MG63 (cell line): ENCODE results near the gene INPP5B. TPM values are rescaled to one million over a fixed set of nuclear protein-coding genes. Genes with fewer than 3 reads are reported as not detected.
"Not testable (repeated sequence)": the region's sequence is repeated elsewhere in the genome, so short reads cannot be mapped to it uniquely, and the experiment has no call there.

Experiments used
- DNase-seq: peaks from one replicate; pipeline ENCODE4 v3.0.0-alpha.2; 2020
- H3K27me3 ChIP-seq: fragments of 250-450 bp; sonication (Bioruptor Pico); 2 replicates; pipeline ENCODE4 v1.5.1; 2020; ENCODE audit warnings: mild to moderate bottlenecking, moderate library complexity
- H3K36me3 ChIP-seq: fragments of 250-450 bp; sonication (Bioruptor Pico); 2 replicates; pipeline ENCODE4 v1.5.1; 2020; ENCODE audit warnings: mild to moderate bottlenecking, moderate library complexity
- H3K4me3 ChIP-seq: fragments of 250-450 bp; sonication (Bioruptor Pico); 2 replicates; pipeline ENCODE4 v1.5.1; 2020; ENCODE audit warnings: mild to moderate bottlenecking, moderate library complexity
- H3K9me3 ChIP-seq: fragments of 250-450 bp; sonication (Bioruptor Pico); 2 replicates; pipeline ENCODE4 v1.5.1; 2020; ENCODE audit warnings: mild to moderate bottlenecking, moderate library complexity
- total RNA-seq: library from RNA; depleted of rRNA; stranded (reverse); fragments of >200 nt; shearing (Covaris generic); gene quantifications from 2 replicates; pipeline ENCODE4 v1.2.3, GENCODE V29; 2014; ENCODE audit warnings: low replicate concordance

The INPP5B gene
- total RNA-seq, 1 experiment from 2014 or later: 19.2 TPM

DNA sequence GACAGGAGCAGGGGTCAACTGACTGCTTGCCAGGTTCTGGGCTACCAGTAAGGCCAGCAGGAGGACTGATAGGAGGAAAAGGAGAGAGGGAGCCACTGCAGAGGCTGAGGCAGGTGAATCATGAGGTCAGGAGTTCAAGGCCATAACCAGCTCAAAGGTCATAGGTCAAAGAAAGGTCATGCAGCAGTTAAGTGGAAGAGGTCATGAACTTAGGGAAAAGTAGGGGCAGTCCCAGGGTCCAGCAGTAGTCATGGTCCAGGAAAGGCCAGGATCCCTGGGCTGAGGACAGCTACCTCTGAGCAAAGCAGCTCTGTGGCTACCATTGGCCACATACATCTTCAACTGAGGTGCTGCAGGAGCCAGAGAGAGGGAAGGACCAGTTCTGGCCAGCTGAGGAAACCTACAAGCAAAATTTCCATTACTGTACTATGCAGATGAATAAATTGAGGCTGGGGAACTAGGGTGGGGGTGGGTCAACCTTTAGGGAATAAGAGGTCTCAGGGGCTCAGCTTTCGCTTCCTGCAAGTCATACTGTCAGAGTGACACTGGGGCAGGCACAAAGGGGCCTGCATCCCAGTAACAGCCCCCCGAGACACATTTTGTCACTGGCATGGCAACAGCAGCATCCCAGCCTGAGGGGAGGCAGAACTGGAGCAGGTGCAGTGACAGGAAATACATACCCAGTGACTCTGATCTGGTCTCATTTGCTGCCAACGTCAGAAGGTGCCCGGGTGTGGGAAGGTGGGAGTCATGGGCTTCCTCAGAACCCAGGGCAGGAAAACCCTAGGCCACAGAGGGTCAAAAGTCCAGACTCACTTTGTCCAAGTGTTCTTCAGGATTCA, 5.2 kb upstream of the INPP5B start:
- no peaks in the 10 kb centered on the region for H3K27me3 ChIP-seq
- 0 out of 2 replicates have a peak, but pooled peaks cover 2% of the 10 kb centered on the region for H3K36me3 ChIP-seq
- H3K9me3 ChIP-seq: no peaks in the 10 kb centered on the region
- DNase-seq: no peak
- H3K4me3 ChIP-seq: no peak overlapping the region

DNA sequence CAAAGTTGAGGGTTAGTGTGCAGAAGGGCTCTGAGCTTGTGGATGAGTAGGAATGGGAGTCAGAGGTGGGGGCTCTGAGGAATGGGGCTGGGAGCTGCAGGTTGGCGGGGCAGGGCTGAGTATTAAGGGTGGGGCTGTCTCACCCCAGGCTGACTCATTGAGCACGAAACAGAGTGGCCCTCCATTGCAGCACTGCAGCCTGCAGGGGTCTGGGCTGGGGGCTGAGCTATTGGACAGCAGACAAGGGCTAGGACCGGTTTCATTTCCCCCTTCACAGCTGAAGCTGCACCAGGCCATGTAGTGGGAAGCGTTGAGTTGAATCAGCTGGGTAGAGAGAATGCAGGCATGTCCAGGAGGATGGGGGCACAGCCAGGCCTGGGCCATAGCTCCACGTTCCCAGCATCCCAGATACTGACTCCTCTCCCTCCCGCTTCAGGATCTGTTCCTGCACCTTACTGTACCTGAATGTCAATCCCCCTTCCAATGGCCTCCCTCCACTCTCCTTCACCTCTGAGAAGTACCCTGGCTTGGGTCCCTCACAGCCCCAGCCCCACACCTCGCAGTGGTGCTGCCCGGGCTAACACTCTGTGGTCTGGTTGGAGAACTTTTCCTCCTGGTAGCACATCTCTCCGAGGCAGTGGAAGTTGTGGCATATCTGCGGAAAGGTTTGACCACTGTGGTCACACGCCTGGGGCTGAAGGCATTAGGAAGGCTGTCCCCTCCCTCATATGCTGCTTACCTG, 4.4 kb upstream of the INPP5B start:
- Histone ChIP-seq H3K4me3 (no peak overlapping the region), H3K9me3 (no peaks in the 10 kb centered on the region), H3K27me3 (no peaks in the 10 kb centered on the region), H3K36me3 (no peaks in the 10 kb centered on the region)
- DNase-seq: no peak

DNA sequence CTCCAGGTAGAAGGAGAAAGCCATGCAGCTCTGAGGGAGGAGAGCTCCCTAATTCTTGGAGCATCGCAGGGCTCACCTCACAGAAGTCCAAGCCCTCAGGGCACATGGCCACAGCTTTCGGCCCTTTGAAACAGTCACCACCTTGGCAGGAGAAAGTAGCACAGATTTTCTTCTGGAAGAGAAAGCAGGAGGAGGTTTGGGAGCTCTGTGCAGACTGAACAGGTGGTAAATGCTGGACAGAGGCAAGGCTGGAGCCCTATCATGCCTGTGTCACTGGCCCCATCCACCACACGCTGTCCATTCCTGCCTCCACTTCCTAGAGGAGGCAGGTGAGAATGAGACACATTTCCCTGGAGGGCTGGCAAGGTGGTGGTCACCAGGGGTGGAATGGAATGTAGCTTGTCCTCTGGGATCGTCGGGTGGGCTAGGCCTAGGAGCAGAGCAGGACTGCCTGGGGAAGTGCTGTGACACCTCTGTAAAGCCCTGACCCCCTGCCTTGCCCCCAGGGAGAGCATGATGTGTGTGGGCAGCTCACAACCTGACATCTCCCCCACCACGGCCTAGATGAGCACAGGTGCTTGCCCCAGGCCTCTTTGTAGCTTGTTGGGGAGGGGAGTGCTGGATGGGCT, 2.8 kb upstream of the INPP5B start:
- H3K4me3 ChIP-seq: no peak overlapping the region
- H3K9me3 ChIP-seq: no peaks in the 10 kb centered on the region
- DNase-seq: no peak
- H3K27me3 ChIP-seq: no peaks in the 10 kb centered on the region
- H3K36me3 ChIP-seq: peaks cover 12% of the 10 kb centered on the region

DNA sequence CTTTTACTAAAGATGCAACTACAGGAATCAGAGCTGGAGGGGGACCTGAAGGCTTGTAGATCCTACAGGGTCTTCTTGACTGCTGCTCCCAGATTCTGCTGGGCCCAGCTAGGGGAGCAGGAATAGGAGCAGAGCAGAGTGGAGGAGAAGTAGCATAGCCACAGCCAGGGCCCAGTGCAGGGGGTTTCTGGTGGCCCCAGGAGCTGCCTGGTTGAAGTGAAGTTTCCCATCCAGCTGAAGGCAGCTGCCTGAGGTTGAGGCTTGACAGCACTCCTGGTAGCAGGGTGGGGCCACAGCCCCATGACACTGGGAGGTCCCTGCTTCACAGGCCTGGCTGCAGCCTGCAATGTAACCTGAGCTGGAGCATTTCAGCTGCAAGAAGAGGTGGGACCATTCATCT, 2.0 kb upstream of the INPP5B start:
- no peaks in the 10 kb centered on the region for H3K9me3 ChIP-seq
- H3K4me3 ChIP-seq: no peak overlapping the region
- no peak for DNase-seq
- peaks cover 15% of the 10 kb centered on the region for H3K36me3 ChIP-seq
- H3K27me3 ChIP-seq: no peaks in the 10 kb centered on the region

DNA sequence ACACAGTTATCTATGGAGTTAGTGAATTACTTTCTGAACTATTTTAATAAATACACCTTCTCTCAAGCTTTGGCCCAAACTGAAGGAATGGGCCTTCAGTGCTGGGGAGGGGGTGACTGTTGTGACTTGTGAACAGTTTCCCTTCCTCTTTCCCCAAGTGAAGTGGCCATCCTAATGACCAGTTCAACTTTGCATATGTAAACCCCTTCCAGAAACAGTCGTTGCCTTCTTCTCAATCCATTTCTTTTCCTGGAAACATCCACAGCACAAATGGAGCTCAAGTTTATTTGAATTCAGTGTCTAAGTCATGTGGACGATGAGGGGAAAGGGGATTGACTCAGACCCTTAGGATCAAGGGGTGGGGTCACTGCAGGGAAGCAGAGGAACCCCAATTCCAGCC, 1.3 kb upstream of the INPP5B start:
- Histone ChIP-seq H3K36me3 (peaks cover 19% of the 10 kb centered on the region), H3K4me3 (no peak overlapping the region), H3K9me3 (no peaks in the 10 kb centered on the region), H3K27me3 (no peaks in the 10 kb centered on the region)
- no peak for DNase-seq

DNA sequence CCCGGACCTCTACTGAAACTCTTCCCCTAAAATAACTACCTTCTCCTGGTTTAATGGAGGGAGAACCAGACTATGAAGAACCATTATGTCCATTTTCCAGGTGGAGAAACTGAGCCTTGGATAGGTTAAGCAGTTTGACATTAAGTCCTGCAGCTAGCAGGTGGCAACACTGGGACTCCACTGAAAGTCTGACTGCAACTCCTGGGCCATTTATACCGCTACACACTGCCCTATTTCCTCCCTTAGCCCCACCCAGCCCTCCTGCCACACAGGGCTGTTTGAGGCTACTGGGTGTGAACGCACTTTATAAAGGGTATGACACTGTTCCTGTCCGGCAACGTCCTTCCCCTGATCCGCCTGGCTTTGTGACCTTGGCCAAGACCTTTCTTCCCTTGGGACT, 511 bp upstream of the INPP5B start:
- no peak for DNase-seq
- Histone ChIP-seq H3K4me3 (peak overlapping the region; percentile 77), H3K9me3 (no peaks in the 10 kb centered on the region), H3K27me3 (no peaks in the 10 kb centered on the region), H3K36me3 (peaks cover 19% of the 10 kb centered on the region)

DNA sequence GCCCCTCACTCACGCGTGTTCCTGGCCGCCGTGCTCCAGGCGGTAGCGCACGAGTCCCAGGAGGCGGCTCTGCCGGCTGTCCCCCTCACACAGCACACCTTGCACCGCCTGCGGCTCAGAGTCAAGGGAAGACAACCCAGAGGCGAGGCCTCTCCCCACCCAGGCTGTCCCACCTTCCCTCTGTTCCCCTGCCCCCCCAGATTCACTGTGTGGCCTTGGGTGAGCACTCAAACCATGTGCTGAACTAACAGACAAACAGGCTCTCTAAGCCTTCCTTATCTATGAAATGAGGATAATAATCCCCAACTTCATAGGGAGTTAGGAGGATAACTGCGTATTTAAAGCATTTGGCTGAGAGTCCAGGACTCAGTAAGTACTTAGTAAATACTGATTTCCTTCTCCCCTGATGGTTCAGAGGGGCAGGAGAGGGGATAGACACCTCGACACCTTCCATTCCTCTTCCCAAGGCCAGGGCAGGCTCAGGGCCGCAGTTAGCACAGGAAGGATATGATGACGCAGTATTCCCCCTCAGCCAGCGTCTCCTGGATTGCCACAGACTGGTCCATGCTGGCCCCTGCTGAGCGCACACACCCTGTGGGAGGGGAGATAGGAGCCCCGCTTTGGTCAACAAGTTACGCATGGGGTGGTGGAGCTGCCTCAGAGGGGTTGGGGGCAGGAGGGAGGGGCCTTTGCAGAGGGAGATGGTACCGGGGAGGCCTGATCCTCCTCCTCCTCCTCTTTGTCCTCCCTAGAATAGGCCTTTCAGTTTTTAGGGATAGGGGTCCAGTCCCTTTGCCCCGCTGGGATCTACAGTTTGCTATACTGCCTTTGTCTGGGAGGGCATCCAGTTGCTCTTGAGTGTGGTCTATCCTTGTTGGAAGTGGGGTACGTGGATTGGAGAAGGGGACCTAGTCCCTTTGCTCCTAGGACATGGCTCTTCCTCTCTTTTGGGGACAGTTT, 830 bp downstream of the INPP5B start:
- DNase-seq: peak; percentile 90
- H3K27me3 ChIP-seq: no peaks in the 10 kb centered on the region
- H3K4me3 ChIP-seq: peak overlapping the region; percentile 77
- peaks cover 22% of the 10 kb centered on the region for H3K36me3 ChIP-seq
- no peaks in the 10 kb centered on the region for H3K9me3 ChIP-seq

DNA sequence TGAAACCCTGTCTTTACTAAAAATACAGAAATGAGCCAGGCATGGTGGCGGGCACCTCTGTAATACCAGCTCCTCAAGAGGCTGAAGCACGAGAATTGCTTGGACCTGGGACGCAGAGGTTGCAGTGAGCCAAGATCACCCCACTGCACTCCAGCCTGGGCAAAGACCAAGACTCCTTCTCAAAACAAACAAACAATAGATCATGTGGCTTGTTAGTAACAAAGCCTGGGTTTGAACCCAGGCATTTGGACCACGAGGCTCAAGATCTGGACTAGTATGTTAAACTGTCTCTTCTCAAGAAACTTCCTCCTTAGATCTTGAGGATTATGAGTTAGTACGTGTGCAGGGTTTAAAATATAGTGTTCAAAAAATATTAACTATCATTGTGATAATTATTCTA, 1.6 kb downstream of the INPP5B start:
- no peak for DNase-seq
- no peaks in the 10 kb centered on the region for H3K9me3 ChIP-seq
- H3K4me3 ChIP-seq: no peak overlapping the region

DNA sequence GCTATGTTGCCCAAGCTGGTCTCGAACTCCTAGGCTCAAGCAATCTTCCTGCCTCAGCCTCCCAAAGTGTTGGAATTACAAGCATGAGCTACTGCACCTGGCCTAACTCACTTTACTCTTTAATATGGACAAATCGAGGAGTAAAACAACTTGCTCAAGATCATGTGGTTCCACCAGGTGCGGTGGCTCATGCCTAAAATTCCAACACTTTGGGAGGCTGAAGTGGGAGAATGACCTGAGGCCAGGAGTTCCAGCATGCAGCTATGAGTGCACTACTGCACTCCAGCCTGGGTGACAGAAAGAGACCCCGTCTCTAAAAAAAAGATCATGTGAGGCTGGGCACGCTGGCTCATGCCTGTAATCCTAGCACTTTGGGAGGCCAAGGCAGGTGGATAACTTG, 2.0 kb downstream of the INPP5B start:
- Histone ChIP-seq H3K27me3 (no peaks in the 10 kb centered on the region), H3K9me3 (no peaks in the 10 kb centered on the region), H3K4me3 (no peak overlapping the region), H3K36me3 (peaks cover 25% of the 10 kb centered on the region)
- no peak for DNase-seq

More for the DNA sequence above, 1.6 kb downstream of the INPP5B start:
- no peaks in the 10 kb centered on the region for H3K27me3 ChIP-seq
- peaks cover 25% of the 10 kb centered on the region for H3K36me3 ChIP-seq

DNA sequence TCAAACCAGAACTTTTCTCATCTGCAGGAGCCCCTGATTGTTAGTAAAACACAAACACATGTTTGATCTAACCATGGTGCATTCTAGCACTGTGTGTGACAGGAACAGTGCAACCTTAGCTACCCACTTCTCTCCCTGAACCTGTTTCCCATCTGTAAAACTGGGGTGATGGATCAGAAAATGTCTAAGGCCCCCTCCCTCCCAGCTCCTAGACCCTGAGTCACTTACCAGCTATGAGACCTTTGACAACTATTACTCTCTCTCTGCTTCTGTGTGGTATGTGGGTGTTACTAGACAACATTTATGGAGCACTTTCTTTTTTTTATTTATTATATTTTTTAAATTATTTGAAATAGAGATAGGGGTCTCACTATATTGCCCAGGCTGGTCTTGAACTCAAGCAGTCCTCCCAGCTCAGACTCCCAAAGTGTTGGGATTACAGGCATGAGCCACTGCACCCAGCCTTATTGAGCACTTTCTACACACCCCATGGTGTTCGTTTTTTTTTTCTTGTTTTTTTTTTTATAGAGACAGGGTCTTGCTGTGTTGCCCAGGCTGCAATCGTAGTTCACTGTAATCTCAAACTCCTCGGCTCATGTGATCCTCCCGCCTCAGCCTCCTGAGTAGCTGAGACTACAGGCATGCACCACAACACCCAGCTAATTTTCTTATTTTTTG, 2.6 kb downstream of the INPP5B start:
- Histone ChIP-seq H3K27me3 (no peaks in the 10 kb centered on the region), H3K9me3 (no peaks in the 10 kb centered on the region), H3K4me3 (no peak overlapping the region), H3K36me3 (peaks cover 25% of the 10 kb centered on the region)
- no peak for DNase-seq

DNA sequence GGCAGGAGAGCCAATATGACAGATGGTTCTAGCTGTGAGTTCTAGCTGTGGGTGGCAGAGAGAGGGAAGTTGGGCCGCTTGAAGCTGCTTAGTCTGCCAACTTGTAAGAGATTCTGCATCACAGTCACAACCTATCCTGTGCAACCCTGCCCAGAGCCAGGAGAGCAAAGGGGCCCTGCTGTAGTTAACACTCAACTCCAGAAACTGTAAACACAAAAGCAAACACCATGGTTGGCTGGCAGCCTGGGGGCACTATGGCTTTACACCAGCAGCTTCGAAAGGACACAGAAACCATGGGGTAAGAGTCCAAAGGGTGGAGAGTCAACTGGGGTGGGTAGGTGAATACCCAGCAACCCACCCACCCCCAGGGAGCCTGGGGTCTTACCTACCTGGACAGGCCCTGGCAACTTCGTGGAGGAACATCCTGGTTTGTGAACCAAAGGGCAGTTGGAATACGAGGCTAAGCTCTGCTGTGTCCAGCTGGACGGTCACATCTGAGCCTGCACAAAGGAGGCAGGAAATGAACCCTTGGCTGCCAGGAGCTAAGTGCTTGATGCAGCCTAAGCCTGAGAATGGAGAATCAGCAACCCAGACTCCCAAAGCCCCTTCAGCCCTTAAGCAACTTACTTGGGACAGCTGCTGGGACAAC, 6.4 kb downstream of the INPP5B start:
- Histone ChIP-seq H3K36me3 (peaks cover 39% of the 10 kb centered on the region), H3K4me3 (no peak overlapping the region), H3K27me3 (no peaks in the 10 kb centered on the region), H3K9me3 (no peaks in the 10 kb centered on the region)
- DNase-seq: no peak

DNA sequence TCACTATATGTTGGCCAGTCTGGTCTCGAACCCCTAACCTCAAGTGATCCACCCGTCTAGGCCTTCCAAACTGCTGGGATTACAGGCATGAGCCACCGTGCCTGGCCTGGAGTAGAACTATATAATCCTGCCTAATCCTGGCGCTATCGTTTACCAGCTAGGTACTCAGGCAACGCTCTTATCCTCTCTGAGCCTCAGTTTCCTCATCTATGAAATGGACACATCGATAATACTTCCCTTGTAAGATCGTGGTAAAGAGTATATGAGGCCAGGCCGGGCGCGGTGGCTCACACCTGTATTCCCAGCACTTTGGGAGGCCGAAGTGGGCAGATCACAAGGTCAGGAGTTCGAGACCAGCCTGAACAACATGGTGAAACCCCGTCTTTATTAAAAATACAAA, 10.1 kb downstream of the INPP5B start:
- H3K4me3 ChIP-seq, H3K9me3 ChIP-seq, DNase-seq, H3K27me3 ChIP-seq: not testable (repeated sequence)
- peaks cover 39% of the 10 kb centered on the region for H3K36me3 ChIP-seq

DNA sequence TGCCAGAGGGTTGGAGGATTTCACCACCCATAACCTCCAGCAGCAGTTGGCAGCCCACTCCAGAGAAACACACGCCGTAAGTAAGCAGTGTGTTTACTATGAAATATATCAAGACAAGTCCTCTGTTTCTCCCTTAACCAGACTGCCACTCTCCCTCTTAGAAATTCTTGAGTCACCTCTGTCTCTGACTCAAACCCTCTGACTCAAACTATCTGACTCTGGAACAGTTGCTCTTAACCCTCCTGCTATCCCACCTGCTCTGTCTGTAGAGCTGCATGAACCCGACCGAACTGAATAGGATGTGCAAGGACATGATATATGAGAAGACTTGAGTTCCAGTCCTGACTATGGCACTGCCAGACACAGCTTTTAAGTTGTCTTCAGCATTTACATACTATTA, 14.1 kb downstream of the INPP5B start:
- H3K27me3 ChIP-seq: no peaks in the 10 kb centered on the region
- peaks cover 43% of the 10 kb centered on the region for H3K36me3 ChIP-seq
- H3K4me3 ChIP-seq: no peak overlapping the region
- no peaks in the 10 kb centered on the region for H3K9me3 ChIP-seq
- DNase-seq: peak; percentile 49

DNA sequence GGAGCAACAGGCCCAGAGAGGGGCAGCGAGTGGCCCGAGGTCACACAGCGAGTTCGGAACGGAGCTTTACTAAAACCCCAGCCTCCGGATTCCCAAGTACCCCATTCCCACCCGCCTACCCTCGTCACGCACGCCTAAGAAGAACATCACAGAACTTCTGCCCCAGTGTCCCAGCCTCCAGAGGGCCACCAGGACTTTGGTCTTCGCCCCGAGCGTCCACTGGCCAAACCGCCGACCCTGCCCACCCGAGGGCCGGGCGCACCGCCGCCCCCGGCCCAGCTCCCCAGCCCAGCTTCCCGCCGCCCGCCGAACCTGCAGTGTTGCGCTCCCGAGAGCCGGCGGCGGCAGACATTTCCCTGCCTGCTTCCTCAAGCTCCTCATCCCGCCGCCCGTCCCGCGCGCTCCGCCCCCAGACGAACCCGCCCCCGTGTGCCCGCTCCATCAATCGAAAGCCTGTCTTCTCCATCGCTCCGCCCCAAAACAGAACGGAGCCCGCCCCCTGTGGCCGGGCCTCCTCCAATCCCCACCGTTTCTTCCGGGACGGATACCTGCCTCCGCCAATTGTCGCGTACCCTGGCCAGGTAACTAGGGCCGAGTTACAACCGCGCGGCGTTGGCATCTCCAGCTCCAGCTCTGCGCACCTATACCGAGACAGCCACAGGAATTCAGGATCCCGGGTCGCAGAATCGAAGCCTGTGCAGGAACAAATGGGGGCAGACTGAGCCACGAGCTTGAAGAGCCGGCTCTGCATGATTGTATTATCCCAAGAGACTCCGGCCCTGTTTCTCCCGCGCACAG, 15.3 kb downstream of the INPP5B start:
- no peaks in the 10 kb centered on the region for H3K27me3 ChIP-seq
- no peaks in the 10 kb centered on the region for H3K9me3 ChIP-seq
- peak; percentile 89 for DNase-seq
- peak overlapping the region; percentile 52 for H3K4me3 ChIP-seq
- H3K36me3 ChIP-seq: peaks cover 37% of the 10 kb centered on the region

DNA sequence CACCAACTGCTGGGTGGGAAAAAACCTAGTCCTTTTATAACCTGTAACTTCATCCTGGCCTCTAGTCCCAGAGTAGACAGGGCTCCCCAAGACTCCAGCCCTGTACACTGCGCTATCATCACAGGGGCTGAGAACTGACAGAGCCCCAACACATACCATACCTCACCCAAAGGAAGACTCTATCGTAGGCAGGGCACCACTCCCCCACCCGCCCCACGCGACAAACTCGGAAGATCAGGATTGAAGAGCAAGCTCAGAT, 15.8 kb downstream of the INPP5B start:
- H3K36me3 ChIP-seq: peaks cover 34% of the 10 kb centered on the region

More for the DNA sequence above, 15.8 kb downstream of the INPP5B start:
- DNase-seq: no peak
- Histone ChIP-seq H3K27me3 (no peaks in the 10 kb centered on the region), H3K4me3 (peak overlapping the region; percentile 52), H3K9me3 (no peaks in the 10 kb centered on the region)
